Measurements from ENCODE around the gene FXYD7. TPM values are rescaled to one million over a fixed set of nuclear protein-coding genes. Genes with fewer than 3 reads are reported as not detected.

FXYD7 gene
- total and polyA plus RNA-seq, 2 of the 13 experiments (the other 11 are each of a cell fraction or from before 2014, with no cell fraction given) = 0.55 TPM; not detected in 1

- intact Hi-C loops (cut with micrococcal nuclease; ENCODE audit: unreplicated experiment) (no loop called here), in situ Hi-C loops (cut with HindIII; ENCODE audit: extremely low pct_ligation_motif_present, low pct_unique_long_range_greater_than_20kb) (no loop called here)
- ChIA-PET CTCF (ENCODE audit: low intra/inter-chr PET ratio, low total read pairs) (no interaction called here), POLR2A (no interaction called here)
- no peak overlapping the region for H3K4me2 ChIP-seq (ENCODE audit: low read depth, low read length)
- H2AFZ ChIP-seq (ENCODE audit: low read length) = no peak overlapping the region
- BruUV-seq (replicated peaks) = no TSS peak
- ATAC-seq (no peak), FAIRE-seq (no peak), DNase-seq (ENCODE audit: low spot score) (no peak)
- 52% methylated on average over 3 of the region's 3 CpGs for WGBS (ENCODE audit: low lambda C conversion rate)
- no peaks in the 10 kb centered on the region for H3K9me3 ChIP-seq (ENCODE audit: low read length)
- H3K27ac ChIP-seq (ENCODE audit: extremely low read length, insufficient read depth, low read length) = no peak overlapping the region
- no peak overlapping the region for H3K9ac ChIP-seq (ENCODE audit: insufficient read depth, low read depth, low read length)
- no peak overlapping the region for H3K4me3 ChIP-seq (replicated peaks in 1 of 3; ENCODE audit: insufficient read depth in 1 of 3, low read depth in 2 of 3, low read length in 3 of 3)
- no peaks in the 10 kb centered on the region for H4K20me1 ChIP-seq (ENCODE audit: insufficient read depth, low read length)
- H3K4me1 ChIP-seq (ENCODE audit: insufficient read depth, low read length) = no peaks in the 10 kb centered on the region
- H3K79me2 ChIP-seq (ENCODE audit: insufficient read depth, low read length) = no peaks in the 10 kb centered on the region
- H3K27me3 ChIP-seq (ENCODE audit: control insufficient read depth in 1 of 2, insufficient read depth in 2 of 2, low read length in 2 of 2) = peaks cover 0 to 6% of the 10 kb centered on the region in 2 experiments; a peak in 2 of 5 replicates
- no peaks in the 10 kb centered on the region for H3K36me3 ChIP-seq (replicated peaks in 1 of 2; ENCODE audit: control insufficient read depth in 1 of 2, insufficient read depth in 2 of 2, low read length in 2 of 2)
- TF ChIP-seq ZNF414 (CRISPR knock-in tag; IDR thresholded peaks at IDR 0.05) = no peak
- TF ChIP-seq ZNF17 (CRISPR knock-in tag; IDR thresholded peaks at IDR 0.05) = no peak
- no peak for TF ChIP-seq ZNF382 (CRISPR knock-in tag; IDR thresholded peaks at IDR 0.05; ENCODE audit: borderline replicate concordance)
- no peak for TF ChIP-seq MED1 (CRISPR knock-in tag; IDR thresholded peaks at IDR 0.05)
- TF ChIP-seq SMYD3 (CRISPR knock-in tag; IDR thresholded peaks at IDR 0.05) = no peak
- no peak for TF ChIP-seq ZFP36 (IDR thresholded peaks at IDR 0.05; ENCODE audit: borderline replicate concordance, low read depth, low read length, partially characterized antibody)
- TF ChIP-seq, protein P1, sequence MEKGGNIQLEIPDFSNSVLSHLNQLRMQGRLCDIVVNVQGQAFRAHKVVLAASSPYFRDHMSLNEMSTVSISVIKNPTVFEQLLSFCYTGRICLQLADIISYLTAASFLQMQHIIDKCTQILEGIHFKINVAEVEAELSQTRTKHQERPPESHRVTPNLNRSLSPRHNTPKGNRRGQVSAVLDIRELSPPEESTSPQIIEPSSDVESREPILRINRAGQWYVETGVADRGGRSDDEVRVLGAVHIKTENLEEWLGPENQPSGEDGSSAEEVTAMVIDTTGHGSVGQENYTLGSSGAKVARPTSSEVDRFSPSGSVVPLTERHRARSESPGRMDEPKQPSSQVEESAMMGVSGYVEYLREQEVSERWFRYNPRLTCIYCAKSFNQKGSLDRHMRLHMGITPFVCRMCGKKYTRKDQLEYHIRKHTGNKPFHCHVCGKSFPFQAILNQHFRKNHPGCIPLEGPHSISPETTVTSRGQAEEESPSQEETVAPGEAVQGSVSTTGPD (CRISPR knock-in tag; IDR thresholded peaks at IDR 0.05) = no peak
- TF ChIP-seq ZFP37 (CRISPR knock-in tag; IDR thresholded peaks at IDR 0.05; ENCODE audit: borderline replicate concordance) = no peak
- TF ChIP-seq ZNF335 (CRISPR knock-in tag; IDR thresholded peaks at IDR 0.05) = no peak
- TF ChIP-seq, protein P2, sequence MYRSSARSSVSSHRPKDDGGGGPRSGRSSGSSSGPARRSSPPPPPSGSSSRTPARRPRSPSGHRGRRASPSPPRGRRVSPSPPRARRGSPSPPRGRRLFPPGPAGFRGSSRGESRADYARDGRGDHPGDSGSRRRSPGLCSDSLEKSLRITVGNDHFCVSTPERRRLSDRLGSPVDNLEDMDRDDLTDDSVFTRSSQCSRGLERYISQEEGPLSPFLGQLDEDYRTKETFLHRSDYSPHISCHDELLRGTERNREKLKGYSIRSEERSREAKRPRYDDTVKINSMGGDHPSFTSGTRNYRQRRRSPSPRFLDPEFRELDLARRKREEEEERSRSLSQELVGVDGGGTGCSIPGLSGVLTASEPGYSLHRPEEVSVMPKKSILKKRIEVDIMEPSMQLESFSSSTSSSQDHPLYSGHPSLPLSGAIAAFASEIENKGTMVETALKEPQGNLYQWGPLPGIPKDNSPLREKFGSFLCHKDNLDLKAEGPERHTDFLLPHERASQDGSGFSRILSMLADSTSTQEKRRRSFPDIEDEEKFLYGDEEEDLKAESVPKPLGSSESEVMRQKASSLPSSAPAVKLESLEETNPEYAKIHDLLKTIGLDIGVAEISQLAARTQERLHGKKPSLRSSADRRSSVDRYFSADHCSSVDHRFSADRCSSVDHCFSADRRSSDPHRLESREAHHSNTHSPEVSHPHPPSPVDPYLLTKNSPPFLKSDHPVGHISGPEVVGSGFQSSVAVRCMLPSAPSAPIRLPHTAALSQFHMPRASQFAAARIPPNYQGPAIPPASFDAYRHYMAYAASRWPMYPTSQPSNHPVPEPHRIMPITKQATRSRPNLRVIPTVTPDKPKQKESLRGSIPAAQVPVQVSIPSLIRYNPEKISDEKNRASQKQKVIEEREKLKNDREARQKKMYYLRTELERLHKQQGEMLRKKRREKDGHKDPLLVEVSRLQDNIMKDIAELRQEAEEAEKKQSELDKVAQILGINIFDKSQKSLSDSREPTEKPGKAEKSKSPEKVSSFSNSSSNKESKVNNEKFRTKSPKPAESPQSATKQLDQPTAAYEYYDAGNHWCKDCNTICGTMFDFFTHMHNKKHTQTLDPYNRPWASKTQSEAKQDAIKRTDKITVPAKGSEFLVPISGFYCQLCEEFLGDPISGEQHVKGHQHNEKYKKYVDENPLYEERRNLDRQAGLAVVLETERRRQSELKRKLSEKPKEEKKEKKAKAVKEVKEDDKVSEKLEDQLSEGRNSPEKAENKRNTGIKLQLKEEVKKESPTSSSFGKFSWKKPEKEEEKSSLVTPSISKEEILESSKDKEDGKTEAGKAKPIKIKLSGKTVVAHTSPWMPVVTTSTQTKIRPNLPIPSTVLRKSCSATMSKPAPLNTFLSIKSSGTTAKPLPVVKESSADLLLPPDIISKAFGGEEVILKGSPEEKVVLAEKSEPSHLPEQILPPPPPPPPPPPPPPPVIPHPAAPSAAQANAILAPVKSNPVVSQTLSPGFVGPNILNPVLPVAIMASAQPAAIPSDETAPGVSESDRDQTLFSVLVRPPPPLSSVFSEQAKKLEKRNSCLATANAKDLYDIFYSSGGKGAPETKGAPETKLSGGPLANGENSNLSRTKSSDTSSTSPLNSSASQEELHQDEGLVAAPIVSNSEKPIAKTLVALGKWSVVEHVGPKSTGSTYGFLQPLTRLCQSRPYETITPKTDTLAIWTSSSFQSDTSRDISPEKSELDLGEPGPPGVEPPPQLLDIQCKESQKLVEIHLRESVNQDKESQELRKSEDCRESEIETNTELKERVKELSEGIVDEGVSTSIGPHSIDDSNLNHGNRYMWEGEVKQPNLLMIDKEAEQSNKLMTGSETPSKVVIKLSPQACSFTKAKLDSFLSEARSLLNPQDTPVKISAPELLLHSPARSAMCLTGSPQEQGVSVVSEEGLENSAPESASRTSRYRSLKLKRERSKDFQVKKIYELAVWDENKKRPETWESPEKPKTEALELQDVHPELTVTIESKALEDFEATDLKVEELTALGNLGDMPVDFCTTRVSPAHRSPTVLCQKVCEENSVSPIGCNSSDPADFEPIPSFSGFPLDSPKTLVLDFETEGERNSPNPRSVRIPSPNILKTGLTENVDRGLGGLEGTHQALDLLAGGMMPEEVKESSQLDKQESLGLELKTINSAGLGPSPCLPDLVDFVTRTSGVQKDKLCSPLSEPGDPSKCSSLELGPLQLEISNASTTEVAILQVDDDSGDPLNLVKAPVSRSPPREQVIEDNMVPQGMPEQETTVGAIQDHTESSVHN (CRISPR knock-in tag; IDR thresholded peaks at IDR 0.05) = no peak
Measured at GRCh38 chr19:35179830-35180229, 36.8 kb downstream of the FXYD7 start.

Data from HepG2 (cell line).